ENCODE results near the gene USF2. TPM values are rescaled to one million over a fixed set of nuclear protein-coding genes. Genes with fewer than 3 reads are reported as not detected.
"Not testable (repeated sequence)": the region's sequence is repeated elsewhere in the genome, so short reads cannot be mapped to it uniquely, and the experiment has no call there.

Gene USF2
- 100 to 1,000 TPM; 118 to 169 (median 143) TPM for total RNA-seq

GRCh38 chr19:35268536-35269437 lies at the start of gene USF2:
USF2 (plus strand) TSS chr19:35268962; CDS start chr19:35269102, 140 bp downstream.
- in situ Hi-C loops (cut with MboI; ENCODE audit: low sequenced_read_pairs in 4 of 4) (loop anchor here in 1 of 4 donors (10.0 to 25.0 kb wide), 2 partner anchors 114 to 281 kb away; partner anchors contain the start of gene FXYD5), intact Hi-C loops (cut with DNase I; ENCODE audit: low total_unique reads) (loop anchor here (1.0 to 5.0 kb wide), 9 partner anchors 54 to 669 kb away; partner anchors contain the start of genes COX6B1, HSPB6, LRFN3 and PROSER3)
- peak within 1 kb of the TSS; percentile 95 to 100 (median 100) for H3K27ac ChIP-seq
- H3K4me1 ChIP-seq = peaks cover 17 to 31% of the 10 kb centered on the region in 2 donors
- peaks cover 0 to 37% of the 10 kb centered on the region in 2 donors for H3K36me3 ChIP-seq
- no peaks in the 10 kb centered on the region for H3K27me3 ChIP-seq
- peak; percentile 47 to 57 for ATAC-seq
- DNase-seq = peak; percentile 77 to 83
- TF ChIP-seq POLR2A (IDR thresholded peaks at IDR 0.05) (peak; percentile 28 to 30), CTCF (IDR thresholded peaks at IDR 0.05 in 4 of 5, conservative IDR thresholded peaks at IDR 0.05 in 1 of 5) (no peak)
- H3K9me3 ChIP-seq = no peaks in the 10 kb centered on the region
- H3K4me3 ChIP-seq = peak within 1 kb of the TSS; percentile 78 to 98 (median 92)

GRCh38 chr19:35219008-35219407 lies 49.8 kb upstream of the USF2 start:
- Histone ChIP-seq H3K4me3 (no peak overlapping the region), H3K36me3 (no peaks in the 10 kb centered on the region), H3K9me3 (no peaks in the 10 kb centered on the region), H3K27me3 (peaks cover 0 to 5% (median 0%) of the 10 kb centered on the region in 3 donors), H3K27ac (no peak overlapping the region), H3K4me1 (peaks cover 5 to 10% of the 10 kb centered on the region in 2 donors)
- TF ChIP-seq POLR2A (IDR thresholded peaks at IDR 0.05) (no peak), CTCF (IDR thresholded peaks at IDR 0.05 in 4 of 5, conservative IDR thresholded peaks at IDR 0.05 in 1 of 5) (no peak)
- intact Hi-C loops (cut with DNase I; ENCODE audit: low total_unique reads) (no loop called here), in situ Hi-C loops (cut with MboI; ENCODE audit: low sequenced_read_pairs in 4 of 4) (no loop called here)
- ATAC-seq = no peak
- no peak for DNase-seq

- no peak overlapping the region for H3K27ac ChIP-seq
- peak overlapping the region in 1 of 4 donors; percentile 6 for H3K4me3 ChIP-seq
- peaks cover 0 to 5% (median 0%) of the 10 kb centered on the region in 3 donors for H3K27me3 ChIP-seq
- H3K4me1 ChIP-seq = no peaks in the 10 kb centered on the region
- DNase-seq = no peak
- ATAC-seq = no peak
- no peaks in the 10 kb centered on the region for H3K36me3 ChIP-seq
- TF ChIP-seq CTCF (IDR thresholded peaks at IDR 0.05 in 4 of 5, conservative IDR thresholded peaks at IDR 0.05 in 1 of 5) (no peak), POLR2A (IDR thresholded peaks at IDR 0.05) (no peak)
- no peaks in the 10 kb centered on the region for H3K9me3 ChIP-seq
- in situ Hi-C loops (cut with MboI; ENCODE audit: low sequenced_read_pairs in 4 of 4) (no loop called here), intact Hi-C loops (cut with DNase I; ENCODE audit: low total_unique reads) (no loop called here)
Observed at GRCh38 chr19:35220315-35220921, 48.3 kb upstream of the USF2 start.

- H3K27ac ChIP-seq; intact Hi-C loops (cut with DNase I; ENCODE audit: low total_unique reads); H3K4me3 ChIP-seq; H3K36me3 ChIP-seq; H3K4me1 ChIP-seq; H3K9me3 ChIP-seq; DNase-seq; ATAC-seq; H3K27me3 ChIP-seq; in situ Hi-C loops (cut with MboI; ENCODE audit: low sequenced_read_pairs in 4 of 4): not testable (repeated sequence)
Observed at GRCh38 chr19:35220973-35221590, 47.7 kb upstream of the USF2 start.

Data from gastrocnemius medialis (tissue), 4 donors.